A549 (cell line): Measurements from ENCODE around the gene NSD1.
"Not testable (repeated sequence)": the region's sequence is repeated elsewhere in the genome, so short reads cannot be mapped to it uniquely, and the experiment has no call there.

Source experiments
- CTCF ChIP-seq: fragments of >200 bp; sonication (Bioruptor Twin); formaldehyde crosslinking; IDR thresholded peaks from 3 replicates; pipeline ENCODE4 v1.5.1; 2016
- ESRRA ChIP-seq: fragments of 150-350 bp; IDR thresholded peaks from 2 replicates; pipeline ENCODE4 v1.6.1; 2014; ENCODE audit warnings: mild to moderate bottlenecking, low read length, borderline replicate concordance
- FOSL2 ChIP-seq, 2 experiments: fragments of 450-650 bp in 1 of 2; fragments of >200 bp in 1 of 2; sonication (Bioruptor Twin) in 1 of 2; formaldehyde crosslinking; IDR thresholded peaks; 2 replicates each; pipeline versions ENCODE4 v1.5.0 to v1.6.1; 2016 to 2020; ENCODE audit warnings: mild to moderate bottlenecking in 1 of 2, moderate library complexity in 1 of 2
- HDAC2 ChIP-seq: fragments of 200-600 bp; sonication (generic); IDR thresholded peaks from 2 replicates; pipeline ENCODE4 v1.6.1; 2016
- KDM1A ChIP-seq: fragments of 200-600 bp; sonication (generic); IDR thresholded peaks from 2 replicates; pipeline ENCODE4 v1.6.1; 2016; ENCODE audit warnings: low read depth, mild to moderate bottlenecking
- KDM5A ChIP-seq: fragments of 200-600 bp; sonication (generic); IDR thresholded peaks from 2 replicates; pipeline ENCODE4 v1.6.1; 2016; ENCODE audit warnings: antibody characterized with exemption, mild to moderate bottlenecking
- RCOR1 ChIP-seq: fragments of 150-350 bp; IDR thresholded peaks from 2 replicates; pipeline ENCODE4 v1.6.1; 2014; ENCODE audit warnings: antibody characterized with exemption, low read length, low read depth
- RFX5 ChIP-seq: fragments of 450-650 bp; IDR thresholded peaks from 2 replicates; pipeline ENCODE4 v1.7.1; 2014; ENCODE audit warnings: antibody characterized with exemption, mild to moderate bottlenecking, moderate library complexity
- SMC3 ChIP-seq: fragments of >200 bp; sonication (Bioruptor Twin); formaldehyde crosslinking; IDR thresholded peaks from 3 replicates; pipeline ENCODE4 v1.6.1; 2018; ENCODE audit warnings: inconsistent platforms
- SREBF2 ChIP-seq: fragments of 450-650 bp; IDR thresholded peaks from 2 replicates; pipeline ENCODE4 v1.6.1; 2014; ENCODE audit warnings: mild to moderate bottlenecking, moderate library complexity
- USF2 ChIP-seq: fragments of 450-650 bp; IDR thresholded peaks from 2 replicates; pipeline ENCODE4 v1.6.1; 2014; ENCODE audit warnings: antibody characterized with exemption
- ZSCAN20 ChIP-seq: fragments of 250-450 bp; sonication (Bioruptor Pico); IDR thresholded peaks from 2 replicates; pipeline ENCODE4 v1.8.0; 2022; ENCODE audit warnings: mild to moderate bottlenecking, moderate library complexity

GRCh38 chr5:177306103-177306640, 172.6 kb downstream of the NSD1 start:
- not testable (repeated sequence) for TF ChIP-seq KDM5A; SREBF2; USF2; FOSL2 (IDR thresholded peaks at IDR 0.05); FOSL2 (CRISPR knock-in tag; IDR thresholded peaks at IDR 0.05); CTCF; KDM1A; ESRRA; ZSCAN20 (CRISPR knock-in tag); RCOR1; SMC3; RFX5; HDAC2
